Prostate gland (tissue), 2 donors: Measurements from ENCODE around the gene IP6K1.

ENCODE experiments used
- POLR2A ChIP-seq: fragments of 450-650 bp; IDR thresholded peaks from one replicate; pipeline ENCODE4 v1.6.1; 2016; ENCODE audit warnings: antibody characterized with exemption, mild to moderate bottlenecking
- TF ChIP-seq, protein P1 (sequence below), 4 experiments: fragments of 200-600 bp in 2 of 4; fragments of 450-650 bp in 2 of 4; sonication (generic) in 2 of 4; IDR thresholded peaks; 1 replicate in 3 of 4; 2 replicates in 1 of 4; pipeline ENCODE4 v1.5.1; 2016 to 2019; ENCODE audit warnings: antibody characterized with exemption in 4 of 4, mild to moderate bottlenecking in 2 of 4, moderate library complexity in 2 of 4

DNA sequence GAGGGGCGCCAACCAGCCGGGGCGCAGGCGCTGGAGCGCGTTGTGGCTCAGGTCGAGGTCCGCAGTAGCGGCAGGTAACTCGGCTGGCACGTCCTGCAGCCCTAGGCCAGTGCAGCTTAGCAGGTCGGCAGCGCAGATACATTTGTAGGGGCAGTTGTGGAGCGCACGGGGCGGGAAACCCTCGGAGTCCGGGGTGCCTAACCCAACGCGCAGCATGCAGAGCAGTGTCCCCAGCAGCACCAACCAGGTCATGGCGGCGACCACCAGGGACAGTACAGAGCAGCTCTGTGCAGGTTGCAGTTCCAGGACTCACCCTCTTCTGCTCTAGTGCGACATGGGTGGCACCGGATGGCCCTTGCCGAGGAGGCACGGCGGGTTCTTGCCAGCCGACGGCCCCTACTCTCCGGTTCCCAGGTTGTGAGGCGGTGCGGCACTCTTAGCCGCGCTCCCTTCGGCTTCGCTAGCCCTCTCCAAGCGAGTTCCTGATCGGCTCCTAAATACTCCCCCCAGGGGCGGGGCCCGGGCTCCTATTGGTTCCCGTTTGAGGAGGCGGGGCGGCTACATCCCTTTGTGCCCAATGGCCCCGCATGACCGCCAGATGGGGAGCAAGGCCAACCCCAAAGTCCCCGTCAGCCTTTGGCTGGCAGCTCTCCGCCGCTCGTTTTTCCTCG lies 67.0 kb downstream of the IP6K1 start, which contains the start of gene AMIGO3:
- TF ChIP-seq, protein P1, sequence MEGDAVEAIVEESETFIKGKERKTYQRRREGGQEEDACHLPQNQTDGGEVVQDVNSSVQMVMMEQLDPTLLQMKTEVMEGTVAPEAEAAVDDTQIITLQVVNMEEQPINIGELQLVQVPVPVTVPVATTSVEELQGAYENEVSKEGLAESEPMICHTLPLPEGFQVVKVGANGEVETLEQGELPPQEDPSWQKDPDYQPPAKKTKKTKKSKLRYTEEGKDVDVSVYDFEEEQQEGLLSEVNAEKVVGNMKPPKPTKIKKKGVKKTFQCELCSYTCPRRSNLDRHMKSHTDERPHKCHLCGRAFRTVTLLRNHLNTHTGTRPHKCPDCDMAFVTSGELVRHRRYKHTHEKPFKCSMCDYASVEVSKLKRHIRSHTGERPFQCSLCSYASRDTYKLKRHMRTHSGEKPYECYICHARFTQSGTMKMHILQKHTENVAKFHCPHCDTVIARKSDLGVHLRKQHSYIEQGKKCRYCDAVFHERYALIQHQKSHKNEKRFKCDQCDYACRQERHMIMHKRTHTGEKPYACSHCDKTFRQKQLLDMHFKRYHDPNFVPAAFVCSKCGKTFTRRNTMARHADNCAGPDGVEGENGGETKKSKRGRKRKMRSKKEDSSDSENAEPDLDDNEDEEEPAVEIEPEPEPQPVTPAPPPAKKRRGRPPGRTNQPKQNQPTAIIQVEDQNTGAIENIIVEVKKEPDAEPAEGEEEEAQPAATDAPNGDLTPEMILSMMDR (IDR thresholded peaks at IDR 0.05): peak in 3 of 4 experiments; percentile 33 to 65 (median 50)
- peak; percentile 96 for TF ChIP-seq POLR2A
